HL-60/S4 treated with phorbol 12-myristate 13-acetate at 8.2 ng/mL for 4 days and 3 days (cell line): ENCODE data around the gene ACVR1B.
"Not testable (repeated sequence)": the region's sequence is repeated elsewhere in the genome, so short reads cannot be mapped to it uniquely, and the experiment has no call there.

Experiments
- in situ Hi-C: fragments of 300-500 bp; cut with MboI; formaldehyde crosslinking; loops from 2 replicates; pipeline ENCODE4 v1.15.0; 2022; ENCODE audit warnings: low sequenced_read_pairs

Gene ACVR1B

GRCh38 chr12:51969643-51970042 is 18.1 kb downstream of the ACVR1B start:
- in situ Hi-C loops, result no loop called here

- in situ Hi-C loops, result no loop called here
These were observed 19.6 kb downstream of the ACVR1B start for GRCh38 chr12:51970904-51971646.

- in situ Hi-C loops, result no loop called here
These were observed 20.4 kb downstream of the ACVR1B start for GRCh38 chr12:51971679-51972421.

- in situ Hi-C loops, result no loop called here
These were observed 20.9 kb downstream of the ACVR1B start for GRCh38 chr12:51972422-51972812.

GRCh38 chr12:51972849-51973273 is 21.4 kb downstream of the ACVR1B start:
- in situ Hi-C loops, result no loop called here

- in situ Hi-C loops, result no loop called here
These were observed 22.1 kb downstream of the ACVR1B start for GRCh38 chr12:51973560-51973959.

DNA sequence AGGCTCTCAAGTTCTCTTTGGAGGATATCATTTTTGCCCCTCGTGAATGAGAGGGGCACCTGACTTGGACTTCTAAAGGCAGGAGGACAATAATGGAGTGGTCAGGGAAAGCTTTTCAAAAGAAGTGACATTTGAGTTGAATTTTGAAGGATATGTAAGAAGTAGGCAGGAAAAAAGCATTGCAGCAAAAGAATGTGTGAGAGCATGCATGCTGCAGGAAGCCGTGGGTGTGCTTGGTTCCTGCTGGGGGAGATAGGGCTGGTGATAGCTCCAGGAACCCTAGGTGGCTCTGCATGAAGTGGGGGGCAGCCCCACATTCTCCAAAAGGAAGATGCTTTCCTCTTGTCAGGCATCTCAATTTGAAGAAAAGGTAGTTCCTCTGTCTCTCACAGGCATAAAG is 23.1 kb downstream of the ACVR1B start:
- in situ Hi-C loops, result no loop called here

DNA sequence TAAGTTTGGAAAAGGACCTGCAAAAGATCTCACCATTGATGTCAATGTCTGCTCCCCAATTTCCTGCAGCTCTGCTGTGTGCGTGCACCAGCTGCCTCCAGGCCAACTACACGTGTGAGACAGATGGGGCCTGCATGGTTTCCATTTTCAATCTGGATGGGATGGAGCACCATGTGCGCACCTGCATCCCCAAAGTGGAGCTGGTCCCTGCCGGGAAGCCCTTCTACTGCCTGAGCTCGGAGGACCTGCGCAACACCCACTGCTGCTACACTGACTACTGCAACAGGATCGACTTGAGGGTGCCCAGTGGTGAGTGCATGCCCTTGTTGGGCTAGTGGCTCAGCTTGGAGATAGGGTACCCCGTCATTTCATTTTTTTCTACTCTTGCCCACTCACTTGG is 23.7 kb downstream of the ACVR1B start:
- in situ Hi-C loops, result no loop called here

DNA sequence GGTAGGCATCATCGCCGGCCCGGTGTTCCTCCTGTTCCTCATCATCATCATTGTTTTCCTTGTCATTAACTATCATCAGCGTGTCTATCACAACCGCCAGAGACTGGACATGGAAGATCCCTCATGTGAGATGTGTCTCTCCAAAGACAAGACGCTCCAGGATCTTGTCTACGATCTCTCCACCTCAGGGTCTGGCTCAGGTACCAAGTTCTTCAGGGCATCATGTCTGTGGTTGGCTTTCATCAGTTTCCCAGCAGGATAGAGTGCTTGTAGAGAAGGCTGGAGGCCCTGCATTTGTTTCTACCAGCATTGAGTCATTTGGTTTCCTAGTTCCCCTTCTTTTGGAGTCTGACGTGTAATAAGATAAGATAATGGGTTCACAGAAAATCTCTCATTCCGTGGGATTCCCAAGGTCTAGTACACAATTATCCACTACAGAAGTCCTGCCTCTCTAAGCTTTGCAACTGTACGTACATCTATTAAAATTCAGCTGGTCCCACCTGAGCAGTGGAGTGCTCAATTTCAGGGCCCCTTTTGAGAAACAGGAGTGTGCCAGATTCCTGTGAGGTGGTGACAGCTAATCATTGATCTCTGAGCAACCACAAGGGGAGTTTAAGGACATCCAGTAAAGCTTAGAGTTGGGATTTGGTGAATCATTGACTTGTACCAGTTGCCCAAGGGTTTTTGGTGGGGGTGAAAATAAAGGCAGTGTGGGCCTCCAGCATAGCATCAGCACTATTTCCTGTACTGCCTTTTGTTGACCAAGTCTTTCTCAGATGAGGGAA is 25.1 kb downstream of the ACVR1B start:
- in situ Hi-C loops, result no loop called here

DNA sequence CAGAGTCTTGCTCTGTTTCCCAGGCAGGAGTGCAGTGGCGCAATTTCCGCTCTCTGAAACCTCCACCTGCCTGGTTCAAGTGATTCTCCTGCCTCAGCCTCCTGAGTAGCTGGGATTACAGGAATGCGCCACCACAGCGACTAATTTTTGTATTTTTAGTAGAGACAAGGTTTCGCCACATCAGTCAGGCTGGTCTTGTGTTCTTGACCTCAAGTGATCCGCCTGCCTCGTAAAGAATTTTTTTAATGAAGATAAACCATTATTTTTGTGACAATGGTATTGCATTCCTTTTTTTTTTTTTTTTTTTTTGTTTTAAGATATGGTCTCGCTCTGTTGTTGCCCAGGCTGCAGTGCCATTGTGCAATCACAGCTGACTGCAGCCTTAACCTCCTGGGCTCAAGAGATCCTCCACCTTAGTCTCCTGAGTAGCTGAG is 25.8 kb downstream of the ACVR1B start:
- in situ Hi-C loops, result no loop called here

- in situ Hi-C loops, result not testable (repeated sequence)
These were observed 27.8 kb downstream of the ACVR1B start for GRCh38 chr12:51979306-51979705.

DNA sequence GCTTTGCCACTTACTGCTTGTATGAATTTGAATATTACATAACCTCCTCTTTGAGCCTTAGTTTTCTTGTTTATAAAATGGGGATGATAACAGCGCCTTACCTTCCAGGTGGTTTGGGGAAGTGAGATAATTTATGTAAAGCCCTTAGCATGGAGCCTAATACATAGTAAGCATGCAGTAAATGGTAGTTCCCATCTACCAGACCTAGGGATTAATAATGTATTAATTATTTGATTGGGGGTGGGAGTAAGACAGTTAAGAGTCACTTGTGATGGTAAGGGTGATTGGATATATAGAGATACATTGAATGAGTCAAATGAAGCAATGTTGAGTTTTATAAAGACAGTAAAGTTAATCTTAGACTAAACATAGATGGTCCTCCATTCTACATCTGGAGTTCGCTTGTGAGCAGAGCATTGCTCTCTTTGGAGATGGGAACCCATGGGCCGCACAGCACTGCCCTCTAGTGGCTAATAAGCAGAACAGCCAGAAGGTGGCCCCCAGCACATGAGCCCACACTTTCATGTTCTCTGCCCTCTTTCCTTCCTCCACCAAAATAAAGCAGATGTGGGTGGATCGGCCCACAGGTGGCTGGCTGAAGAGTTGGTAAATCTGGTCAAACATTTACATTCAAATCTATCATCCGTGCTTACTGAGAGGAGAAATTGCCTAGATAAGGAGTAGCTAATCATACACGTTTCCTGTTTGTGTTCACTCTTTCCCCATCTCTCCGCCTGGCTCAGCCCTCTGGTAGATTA is 28.7 kb downstream of the ACVR1B start:
- in situ Hi-C loops, result no loop called here

- in situ Hi-C loops, result no loop called here
These were observed 29.3 kb downstream of the ACVR1B start for GRCh38 chr12:51980809-51981127.

DNA sequence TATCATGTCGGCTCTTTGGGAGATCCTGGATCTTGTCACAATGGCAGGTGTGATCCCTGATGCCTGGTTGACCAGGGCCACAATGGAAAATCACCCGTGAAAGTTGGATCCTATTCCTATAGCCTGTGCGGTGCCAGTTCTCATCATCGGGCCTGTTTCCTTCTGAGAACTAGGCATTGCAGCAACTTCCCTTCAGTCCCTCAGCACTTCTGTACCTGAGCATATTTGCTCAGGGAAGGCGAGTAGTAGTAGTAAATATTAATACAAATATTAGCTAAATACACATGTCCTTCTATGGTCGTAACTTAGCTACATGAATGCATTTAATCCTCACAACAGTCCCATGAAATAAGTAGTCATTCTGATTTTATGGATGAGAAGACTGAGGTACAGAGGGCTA is 33.2 kb downstream of the ACVR1B start:
- in situ Hi-C loops, result no loop called here

DNA sequence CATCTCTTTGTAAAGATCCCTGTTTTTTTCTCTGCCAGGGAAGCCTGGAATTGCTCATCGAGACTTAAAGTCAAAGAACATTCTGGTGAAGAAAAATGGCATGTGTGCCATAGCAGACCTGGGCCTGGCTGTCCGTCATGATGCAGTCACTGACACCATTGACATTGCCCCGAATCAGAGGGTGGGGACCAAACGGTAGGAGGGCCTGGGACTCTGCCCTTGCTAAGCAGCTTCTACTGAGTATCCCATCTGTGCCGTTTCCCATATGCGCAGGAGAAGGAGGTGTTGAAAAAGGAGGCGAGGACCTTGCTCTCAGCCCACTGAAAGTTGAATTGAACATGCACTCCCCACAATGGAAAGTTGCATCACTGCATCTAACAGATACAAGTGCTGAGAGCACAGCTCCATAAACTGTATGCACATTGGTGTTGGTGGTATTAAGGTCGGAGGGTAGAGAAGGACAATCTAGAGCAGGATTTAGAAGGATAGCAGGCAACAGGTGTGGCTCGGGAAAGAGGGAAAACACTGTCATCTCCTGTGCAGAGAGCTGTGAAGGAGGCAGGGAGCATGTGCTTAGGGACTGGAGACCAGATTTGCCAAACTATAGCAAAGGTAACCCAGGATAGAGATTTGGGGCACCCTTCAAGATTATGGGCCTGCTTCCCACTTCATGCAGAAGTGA is 33.8 kb downstream of the ACVR1B start:
- in situ Hi-C loops, result no loop called here

DNA sequence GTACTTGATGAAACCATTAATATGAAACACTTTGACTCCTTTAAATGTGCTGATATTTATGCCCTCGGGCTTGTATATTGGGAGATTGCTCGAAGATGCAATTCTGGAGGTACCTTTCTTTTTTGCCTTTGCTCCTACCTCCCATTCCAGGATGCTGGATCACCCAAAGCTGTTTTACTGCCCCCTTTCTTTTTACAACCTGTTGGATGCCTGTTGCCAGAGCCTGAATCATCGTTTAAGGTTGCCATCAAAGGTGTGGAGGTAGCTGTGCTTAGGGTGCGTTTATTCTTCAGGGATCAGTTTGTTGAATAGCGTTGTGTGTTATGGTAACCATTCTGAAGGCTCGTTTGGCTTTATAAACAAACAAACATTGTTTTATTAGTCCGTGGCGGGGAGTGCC is 35.3 kb downstream of the ACVR1B start:
- in situ Hi-C loops, result no loop called here

- in situ Hi-C loops, result no loop called here
These were observed 40.7 kb downstream of the ACVR1B start for GRCh38 chr12:51992246-51992645.

DNA sequence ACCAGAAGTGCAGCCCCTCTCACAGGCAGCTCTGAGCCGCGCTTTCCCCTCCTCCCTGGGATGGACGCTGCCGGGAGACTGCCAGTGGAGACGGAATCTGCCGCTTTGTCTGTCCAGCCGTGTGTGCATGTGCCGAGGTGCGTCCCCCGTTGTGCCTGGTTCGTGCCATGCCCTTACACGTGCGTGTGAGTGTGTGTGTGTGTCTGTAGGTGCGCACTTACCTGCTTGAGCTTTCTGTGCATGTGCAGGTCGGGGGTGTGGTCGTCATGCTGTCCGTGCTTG is 43.0 kb downstream of the ACVR1B start:
- in situ Hi-C loops, result no loop called here

DNA sequence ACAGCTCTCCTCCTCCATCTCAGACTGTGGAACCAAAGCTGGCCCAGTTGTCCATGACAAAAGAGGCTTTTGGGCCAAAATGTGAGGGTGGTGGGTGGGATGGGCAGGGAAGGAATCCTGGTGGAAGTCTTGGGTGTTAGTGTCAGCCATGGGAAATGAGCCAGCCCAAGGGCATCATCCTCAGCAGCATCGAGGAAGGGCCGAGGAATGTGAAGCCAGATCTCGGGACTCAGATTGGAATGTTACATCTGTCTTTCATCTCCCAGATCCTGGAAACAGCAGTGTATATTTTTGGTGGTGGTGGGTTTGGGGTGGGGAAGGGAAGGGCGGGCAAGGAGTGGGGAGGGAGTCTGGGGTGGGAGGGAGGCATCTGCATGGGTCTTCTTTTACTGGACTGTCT is 43.5 kb downstream of the ACVR1B start:
- in situ Hi-C loops, result no loop called here

DNA sequence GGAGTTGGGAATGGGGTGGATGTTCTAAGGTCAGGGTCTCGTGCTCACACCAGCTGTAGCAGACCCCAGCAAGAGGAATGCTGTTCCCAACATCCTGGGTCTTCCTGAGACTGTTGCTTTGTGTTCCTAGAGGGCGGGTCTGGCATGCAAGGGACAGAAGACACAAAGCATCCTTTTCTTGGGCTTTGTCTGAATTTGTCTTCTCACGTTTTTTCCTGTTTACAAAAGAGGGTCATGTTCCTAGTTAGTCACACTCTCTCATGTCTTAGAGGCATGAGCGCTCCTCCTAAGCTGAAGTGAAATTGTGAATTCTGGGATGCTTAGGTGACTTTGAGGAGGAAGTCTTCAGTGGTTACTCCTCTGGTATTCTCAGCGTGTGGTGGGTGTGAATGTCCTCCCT is 45.6 kb downstream of the ACVR1B start:
- in situ Hi-C loops, result no loop called here
